Glutamatergic neuron (in vitro differentiated cells): ENCODE results near the gene ANKRD36C. TPM values are rescaled to one million over a fixed set of nuclear protein-coding genes. Genes with fewer than 3 reads are reported as not detected.
"Not testable (repeated sequence)": the region's sequence is repeated elsewhere in the genome, so short reads cannot be mapped to it uniquely, and the experiment has no call there.

Experiments used
- DNase-seq: peaks from one replicate; pipeline ENCODE4 v3.0.0; 2022
- H3K27ac Mint-ChIP-seq: one replicate; pipeline ENCODE4 v1.8.0; 2020; ENCODE audit warnings: mild to moderate bottlenecking, mixed read lengths, inconsistent platforms; ENCODE audit not compliant: unreplicated experiment
- H3K27me3 Mint-ChIP-seq: one replicate; pipeline ENCODE4 v1.8.0; 2020; ENCODE audit warnings: mild to moderate bottlenecking, moderate library complexity, mixed read lengths, inconsistent platforms; ENCODE audit not compliant: unreplicated experiment
- H3K36me3 Mint-ChIP-seq: one replicate; pipeline ENCODE4 v1.8.0; 2020; ENCODE audit warnings: mild to moderate bottlenecking, mixed read lengths, inconsistent platforms; ENCODE audit not compliant: unreplicated experiment
- H3K4me1 Mint-ChIP-seq: one replicate; pipeline ENCODE4 v1.8.0; 2020; ENCODE audit warnings: mild to moderate bottlenecking, low read depth, mixed read lengths, inconsistent platforms; ENCODE audit not compliant: unreplicated experiment
- H3K4me3 Mint-ChIP-seq: one replicate; pipeline ENCODE4 v1.8.0; 2020; ENCODE audit warnings: mild to moderate bottlenecking, mixed read lengths, inconsistent platforms; ENCODE audit not compliant: unreplicated experiment
- H3K9me3 Mint-ChIP-seq: one replicate; pipeline ENCODE4 v1.8.0; 2020; ENCODE audit warnings: mild to moderate bottlenecking, moderate library complexity, mixed read lengths, inconsistent platforms; ENCODE audit not compliant: unreplicated experiment
- total RNA-seq: library from RNA; stranded (reverse); fragmentation: NEBNext Ultra II Directional; extraction: Animal tissue kit (Norgen Biotek cat#: 25700); gene quantifications from one replicate; pipeline ENCODE4 v1.2.1, GENCODE V29; 2021; ENCODE audit not compliant: unreplicated experiment
- TF ChIP-seq, protein P1 (sequence below): fragments of 200-600 bp; sonication (generic); IDR thresholded peaks from one replicate; pipeline ENCODE4 v1.5.0; 2021; ENCODE audit not compliant: partially characterized antibody, unreplicated experiment

Gene ANKRD36C
- total RNA-seq, 1 donor from 2014 or later, result 75.7 TPM

GRCh38 chr2:96011129-96011455 is 19.5 kb upstream of the ANKRD36C start:
- not testable (repeated sequence) for H3K9me3 Mint-ChIP-seq, H3K4me3 Mint-ChIP-seq, H3K4me1 Mint-ChIP-seq, H3K27ac Mint-ChIP-seq, H3K27me3 Mint-ChIP-seq, H3K36me3 Mint-ChIP-seq
- DNase-seq, result peak; percentile 35

DNA sequence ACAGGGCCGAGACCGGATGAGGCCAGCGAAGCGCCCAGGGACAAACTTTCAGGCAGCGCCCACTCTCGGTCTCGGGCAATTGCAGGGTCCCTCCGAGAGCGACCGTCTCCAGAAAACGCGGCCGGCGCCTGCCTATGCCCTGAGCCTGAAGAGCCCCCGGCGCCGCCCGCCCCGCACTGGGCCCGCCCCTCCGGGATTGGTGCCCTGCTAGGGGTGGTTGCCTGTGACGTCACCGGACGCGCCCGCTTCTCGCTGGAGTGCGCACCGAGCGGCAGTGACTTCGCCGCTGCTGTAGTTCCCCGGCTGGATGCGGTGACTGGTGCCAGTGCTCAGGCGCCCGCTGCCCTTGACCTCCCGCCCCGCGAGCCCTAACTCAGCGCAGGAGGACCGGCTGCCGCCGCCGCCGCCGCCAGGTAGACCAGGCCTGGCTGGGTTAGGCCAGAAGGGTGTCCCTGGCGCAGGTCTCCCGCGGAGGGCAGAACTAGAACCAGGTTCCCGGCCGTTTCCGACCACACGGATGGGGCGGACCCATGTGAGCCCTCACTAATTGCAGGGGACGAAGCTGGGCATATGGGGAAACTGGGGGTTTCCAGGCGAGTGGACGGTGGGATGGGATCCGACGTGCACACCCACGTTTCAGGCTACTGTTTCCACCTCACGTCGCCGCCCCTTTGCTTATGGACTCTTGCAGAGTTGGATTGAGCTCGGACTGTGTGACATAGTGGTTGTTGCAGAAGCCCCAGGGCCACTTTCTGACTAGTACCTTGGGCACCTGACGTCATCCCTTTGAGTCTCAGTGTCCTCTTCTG is 18.9 kb upstream of the ANKRD36C start:
- not testable (repeated sequence) for H3K4me1 Mint-ChIP-seq, H3K36me3 Mint-ChIP-seq, H3K27me3 Mint-ChIP-seq, H3K9me3 Mint-ChIP-seq
- Mint-ChIP-seq H3K4me3 (peak overlapping the region; percentile 88), H3K27ac (peak overlapping the region; percentile 82)
- peak; percentile 96 for DNase-seq

DNA sequence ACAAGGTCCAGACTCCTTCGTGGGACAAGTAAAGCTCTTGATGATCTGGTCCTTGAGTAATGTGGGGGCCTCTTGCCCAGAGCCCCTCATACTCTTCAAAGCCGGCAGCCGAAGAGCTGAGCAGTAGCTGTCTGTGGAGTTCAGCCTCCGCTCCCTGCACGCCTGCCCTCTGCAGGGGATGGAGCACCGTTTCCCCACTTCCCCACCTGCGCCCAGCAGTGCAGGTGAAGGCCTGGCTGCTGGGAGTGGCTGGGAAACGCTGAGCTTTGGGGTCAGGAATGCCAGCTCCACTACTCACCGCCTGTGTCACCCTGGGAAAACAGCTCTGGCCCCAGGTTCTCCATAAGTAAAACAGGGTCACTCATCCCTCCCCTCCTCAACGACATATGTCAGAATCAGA is 18.2 kb upstream of the ANKRD36C start:
- H3K36me3 Mint-ChIP-seq, H3K4me1 Mint-ChIP-seq, DNase-seq, H3K9me3 Mint-ChIP-seq, H3K27me3 Mint-ChIP-seq: not testable (repeated sequence)
- peak overlapping the region; percentile 88 for H3K4me3 Mint-ChIP-seq
- peak overlapping the region; percentile 82 for H3K27ac Mint-ChIP-seq

- not testable (repeated sequence) for DNase-seq, H3K27ac Mint-ChIP-seq, H3K4me3 Mint-ChIP-seq, H3K36me3 Mint-ChIP-seq, H3K27me3 Mint-ChIP-seq, H3K4me1 Mint-ChIP-seq, H3K9me3 Mint-ChIP-seq
Observed at GRCh38 chr2:96008051-96008450, 16.4 kb upstream of the ANKRD36C start.

GRCh38 chr2:96006248-96006647 is 14.6 kb upstream of the ANKRD36C start:
- DNase-seq, H3K36me3 Mint-ChIP-seq, H3K27ac Mint-ChIP-seq, H3K4me1 Mint-ChIP-seq, H3K4me3 Mint-ChIP-seq, H3K27me3 Mint-ChIP-seq, H3K9me3 Mint-ChIP-seq: not testable (repeated sequence)

DNA sequence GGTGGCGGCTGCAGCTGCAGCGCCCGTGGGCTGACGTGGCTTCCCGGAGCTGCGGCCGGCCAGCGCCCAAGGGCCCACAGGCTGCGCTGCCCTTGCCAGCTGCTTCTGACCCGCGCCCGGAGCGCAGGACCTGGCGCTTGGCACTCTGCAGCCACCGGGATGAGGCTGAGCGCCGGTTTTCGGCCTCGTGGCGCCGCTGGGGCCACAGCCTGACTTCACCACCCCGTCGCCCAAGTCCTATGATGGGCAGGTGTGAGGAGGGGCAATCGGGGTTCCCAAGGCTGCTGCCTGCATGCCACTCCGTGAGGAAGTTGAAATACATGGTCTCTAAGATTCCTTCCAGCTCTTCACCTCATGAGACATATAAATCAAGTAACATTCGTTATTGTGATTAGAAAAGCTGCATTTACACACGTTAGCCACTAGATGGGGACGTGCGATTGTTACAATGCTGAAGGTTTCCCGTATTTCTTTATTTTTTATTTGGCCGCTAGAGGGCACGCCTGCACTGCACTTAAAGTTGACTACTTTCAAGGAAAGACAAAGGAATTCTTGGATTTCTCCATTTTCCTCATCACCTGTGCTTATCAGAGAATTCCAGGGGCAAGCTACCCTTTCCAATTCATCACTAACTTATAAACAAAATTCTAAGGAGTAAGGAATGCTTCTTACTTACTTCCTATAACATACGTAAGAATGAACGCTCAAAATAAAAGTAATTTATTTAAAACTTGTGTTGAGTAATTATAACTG is 1.1 kb upstream of the ANKRD36C start:
- TF ChIP-seq, protein P1, sequence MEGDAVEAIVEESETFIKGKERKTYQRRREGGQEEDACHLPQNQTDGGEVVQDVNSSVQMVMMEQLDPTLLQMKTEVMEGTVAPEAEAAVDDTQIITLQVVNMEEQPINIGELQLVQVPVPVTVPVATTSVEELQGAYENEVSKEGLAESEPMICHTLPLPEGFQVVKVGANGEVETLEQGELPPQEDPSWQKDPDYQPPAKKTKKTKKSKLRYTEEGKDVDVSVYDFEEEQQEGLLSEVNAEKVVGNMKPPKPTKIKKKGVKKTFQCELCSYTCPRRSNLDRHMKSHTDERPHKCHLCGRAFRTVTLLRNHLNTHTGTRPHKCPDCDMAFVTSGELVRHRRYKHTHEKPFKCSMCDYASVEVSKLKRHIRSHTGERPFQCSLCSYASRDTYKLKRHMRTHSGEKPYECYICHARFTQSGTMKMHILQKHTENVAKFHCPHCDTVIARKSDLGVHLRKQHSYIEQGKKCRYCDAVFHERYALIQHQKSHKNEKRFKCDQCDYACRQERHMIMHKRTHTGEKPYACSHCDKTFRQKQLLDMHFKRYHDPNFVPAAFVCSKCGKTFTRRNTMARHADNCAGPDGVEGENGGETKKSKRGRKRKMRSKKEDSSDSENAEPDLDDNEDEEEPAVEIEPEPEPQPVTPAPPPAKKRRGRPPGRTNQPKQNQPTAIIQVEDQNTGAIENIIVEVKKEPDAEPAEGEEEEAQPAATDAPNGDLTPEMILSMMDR, result peak; percentile 97
- H3K27me3 Mint-ChIP-seq, H3K9me3 Mint-ChIP-seq, H3K36me3 Mint-ChIP-seq, H3K4me1 Mint-ChIP-seq: not testable (repeated sequence)
- Mint-ChIP-seq H3K4me3 (peak overlapping the region; percentile 87), H3K27ac (peak overlapping the region; percentile 82)
- peak; percentile 47 for DNase-seq

DNA sequence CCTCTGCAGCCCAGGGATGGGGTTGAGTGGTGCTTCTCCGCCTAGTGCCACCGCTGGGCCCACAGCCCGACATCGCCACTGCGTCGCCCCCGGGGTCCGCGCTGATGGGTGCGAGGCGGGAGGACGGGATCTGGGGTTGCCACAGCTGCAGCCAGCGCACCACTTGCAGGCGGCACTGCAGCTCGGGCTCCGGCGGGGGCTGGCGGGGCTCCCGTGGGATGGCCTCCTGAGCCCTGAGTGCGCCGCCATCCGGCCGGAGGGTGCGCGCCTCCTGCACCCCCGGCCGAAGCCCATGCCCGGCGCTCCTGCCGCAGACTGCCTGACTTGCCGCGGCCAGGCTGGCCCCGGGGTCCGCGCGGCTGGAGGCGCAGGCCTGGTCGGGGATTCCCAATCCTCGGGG is 478 bp upstream of the ANKRD36C start:
- H3K4me1 Mint-ChIP-seq, H3K4me3 Mint-ChIP-seq, H3K27ac Mint-ChIP-seq, H3K27me3 Mint-ChIP-seq, H3K9me3 Mint-ChIP-seq, H3K36me3 Mint-ChIP-seq: not testable (repeated sequence)
- DNase-seq, result peak; percentile 27

- DNase-seq, H3K9me3 Mint-ChIP-seq, H3K27me3 Mint-ChIP-seq, H3K4me1 Mint-ChIP-seq, H3K36me3 Mint-ChIP-seq, H3K27ac Mint-ChIP-seq: not testable (repeated sequence)
- H3K4me3 Mint-ChIP-seq, result peak overlapping the region; percentile 46
Observed at GRCh38 chr2:95990884-95991283, 740 bp downstream of the ANKRD36C start.

DNA sequence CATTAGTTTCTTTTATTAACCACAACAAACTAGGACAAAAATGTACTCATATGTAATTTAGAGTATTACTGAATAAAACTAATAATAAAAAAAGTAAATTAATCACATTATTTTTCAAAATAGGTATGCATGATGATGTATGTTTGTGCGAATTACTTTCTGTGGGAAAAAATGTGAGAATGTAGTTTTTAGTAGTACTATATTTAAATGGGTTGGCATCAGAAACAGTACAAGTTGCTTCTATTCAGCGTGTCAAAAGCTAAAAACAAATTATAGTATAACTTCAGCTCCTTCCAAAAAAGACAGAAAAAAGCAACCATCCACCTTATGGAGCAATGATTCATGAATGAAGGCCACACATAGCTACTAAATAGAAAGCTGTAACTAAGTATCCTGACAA is 40.0 kb downstream of the ANKRD36C start:
- not testable (repeated sequence) for DNase-seq

DNA sequence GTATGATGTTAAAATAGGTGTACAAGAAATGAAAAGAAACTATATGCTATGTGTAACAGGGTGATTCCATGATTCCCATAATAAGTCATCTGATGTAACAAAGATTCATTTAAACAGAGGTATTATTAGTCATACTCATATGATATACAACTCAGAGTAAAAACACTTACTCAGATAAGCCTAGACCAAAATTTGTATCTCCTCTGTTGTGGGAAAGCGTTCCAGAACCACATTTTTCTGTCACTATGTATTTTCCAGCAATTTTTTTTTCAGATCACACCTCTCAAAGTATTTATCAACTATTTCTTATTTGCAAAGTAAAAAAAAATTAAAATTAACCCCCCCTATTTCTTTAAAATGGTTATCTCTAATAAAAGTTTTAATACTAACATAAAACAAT is 43.6 kb downstream of the ANKRD36C start:
- H3K27ac Mint-ChIP-seq, H3K4me1 Mint-ChIP-seq, DNase-seq, H3K9me3 Mint-ChIP-seq, H3K4me3 Mint-ChIP-seq, H3K36me3 Mint-ChIP-seq, H3K27me3 Mint-ChIP-seq: not testable (repeated sequence)

More for the DNA sequence above, 40.0 kb downstream of the ANKRD36C start:
- H3K27me3 Mint-ChIP-seq, H3K36me3 Mint-ChIP-seq, H3K4me3 Mint-ChIP-seq, H3K4me1 Mint-ChIP-seq, H3K27ac Mint-ChIP-seq, H3K9me3 Mint-ChIP-seq: not testable (repeated sequence)

DNA sequence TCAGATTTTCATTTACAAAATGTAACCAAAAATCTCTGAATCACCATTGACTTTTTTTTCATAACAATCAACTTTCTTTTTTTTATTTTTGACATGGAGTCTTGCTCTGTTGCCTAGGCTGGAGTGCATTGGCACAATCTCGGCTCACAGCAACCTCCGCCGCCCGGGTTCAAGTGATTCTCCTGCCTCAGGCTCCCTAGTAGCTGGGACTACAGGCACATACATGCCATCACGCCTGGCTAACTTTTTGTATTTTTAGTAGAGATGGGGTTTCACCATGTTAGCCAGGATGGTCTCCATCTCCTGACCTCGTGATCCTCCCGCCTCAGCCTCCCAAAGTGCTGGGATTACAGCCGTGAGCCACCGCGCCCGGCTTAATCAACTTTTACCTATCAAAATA is 51.7 kb downstream of the ANKRD36C start:
- DNase-seq, H3K27me3 Mint-ChIP-seq, H3K36me3 Mint-ChIP-seq, H3K27ac Mint-ChIP-seq, H3K4me3 Mint-ChIP-seq, H3K9me3 Mint-ChIP-seq, H3K4me1 Mint-ChIP-seq: not testable (repeated sequence)
